Parathyroid adenoma (tissue), 2 donors: ENCODE data around the gene SLC9A9.

Source experiments
- H2AFZ ChIP-seq: fragments of 300-600 bp; sonication (generic); one replicate; pipeline ENCODE4 v1.7.0; 2017; ENCODE audit warnings: antibody characterized with exemption, mild to moderate bottlenecking
- H3K27ac ChIP-seq: fragments of 300-600 bp; sonication (generic); one replicate; pipeline ENCODE4 v1.7.0; 2017
- H3K27me3 ChIP-seq: fragments of 300-600 bp; sonication (generic); one replicate; pipeline ENCODE4 v1.7.0; 2017; ENCODE audit warnings: low read length; ENCODE audit not compliant: control insufficient read depth, insufficient read depth
- H3K36me3 ChIP-seq: fragments of 300-600 bp; sonication (generic); one replicate; pipeline ENCODE4 v1.7.0; 2017; ENCODE audit warnings: low read length; ENCODE audit not compliant: control insufficient read depth, insufficient read depth
- H3K4me1 ChIP-seq: fragments of 300-600 bp; sonication (generic); one replicate; pipeline ENCODE4 v1.7.0; 2017; ENCODE audit warnings: control low read depth
- H3K4me2 ChIP-seq: fragments of 300-600 bp; sonication (generic); one replicate; pipeline ENCODE4 v1.7.0; 2017; ENCODE audit warnings: low read length
- H3K4me3 ChIP-seq: fragments of 300-600 bp; sonication (generic); one replicate; pipeline ENCODE4 v1.7.0; 2017; ENCODE audit warnings: low read depth, low read length
- H3K79me2 ChIP-seq: fragments of 300-600 bp; sonication (generic); one replicate; pipeline ENCODE4 v1.7.0; 2017; ENCODE audit warnings: control low read depth
- H3K9ac ChIP-seq: fragments of 300-600 bp; sonication (generic); one replicate; pipeline ENCODE4 v1.7.0; 2017; ENCODE audit warnings: mild to moderate bottlenecking
- H3K9me3 ChIP-seq: fragments of 300-600 bp; sonication (generic); one replicate; pipeline ENCODE4 v1.7.0; 2017; ENCODE audit warnings: low read length; ENCODE audit not compliant: control insufficient read depth
- CTCF ChIP-seq: fragments of 300-600 bp; sonication (generic); IDR thresholded peaks from one replicate; pipeline ENCODE4 v1.7.0; 2017; ENCODE audit warnings: antibody characterized with exemption, mild to moderate bottlenecking
- donor health status: primary hyperparathyroidism.

The SLC9A9 gene

GRCh38 chr3:143242101-143242500 lies 606.2 kb downstream of the SLC9A9 start:
- Histone ChIP-seq H3K4me1 (no peaks in the 10 kb centered on the region), H3K9me3 (no peaks in the 10 kb centered on the region), H3K9ac (no peak overlapping the region), H3K4me3 (no peak overlapping the region), H3K27ac (no peak overlapping the region), H3K4me2 (no peak overlapping the region), H3K36me3 (no peaks in the 10 kb centered on the region), H3K27me3 (no peaks in the 10 kb centered on the region), H2AFZ (no peak overlapping the region), H3K79me2 (no peaks in the 10 kb centered on the region)
- TF ChIP-seq CTCF = no peak

- no peaks in the 10 kb centered on the region for H3K4me1 ChIP-seq
- H3K27ac ChIP-seq = no peak overlapping the region
- no peaks in the 10 kb centered on the region for H3K27me3 ChIP-seq
- H3K36me3 ChIP-seq = no peaks in the 10 kb centered on the region
- no peak overlapping the region for H2AFZ ChIP-seq
- no peaks in the 10 kb centered on the region for H3K79me2 ChIP-seq
- H3K9ac ChIP-seq = no peak overlapping the region
- no peaks in the 10 kb centered on the region for H3K9me3 ChIP-seq
- H3K4me2 ChIP-seq = no peak overlapping the region
- H3K4me3 ChIP-seq = no peak overlapping the region
- no peak for TF ChIP-seq CTCF
These were observed 606.8 kb downstream of the SLC9A9 start for GRCh38 chr3:143241481-143241951.

- Histone ChIP-seq H3K4me2 (no peak overlapping the region), H3K9ac (no peak overlapping the region), H3K27ac (no peak overlapping the region), H3K4me1 (no peaks in the 10 kb centered on the region), H2AFZ (no peak overlapping the region), H3K36me3 (no peaks in the 10 kb centered on the region), H3K27me3 (no peaks in the 10 kb centered on the region), H3K9me3 (no peaks in the 10 kb centered on the region), H3K79me2 (no peaks in the 10 kb centered on the region), H3K4me3 (no peak overlapping the region)
- TF ChIP-seq CTCF = no peak
These were observed 607.4 kb downstream of the SLC9A9 start for GRCh38 chr3:143240886-143241285.

GRCh38 chr3:143239031-143239430 lies 609.2 kb downstream of the SLC9A9 start:
- no peak for TF ChIP-seq CTCF
- Histone ChIP-seq H3K79me2 (no peaks in the 10 kb centered on the region), H3K4me2 (no peak overlapping the region)

GRCh38 chr3:143237077-143237627 lies 611.1 kb downstream of the SLC9A9 start:
- Histone ChIP-seq H2AFZ (no peak overlapping the region), H3K27me3 (no peaks in the 10 kb centered on the region), H3K4me2 (no peak overlapping the region), H3K9ac (no peak overlapping the region), H3K27ac (no peak overlapping the region), H3K36me3 (no peaks in the 10 kb centered on the region), H3K9me3 (no peaks in the 10 kb centered on the region), H3K4me3 (no peak overlapping the region), H3K79me2 (no peaks in the 10 kb centered on the region), H3K4me1 (no peaks in the 10 kb centered on the region)
- TF ChIP-seq CTCF = no peak

More at GRCh38 chr3:143239031-143239430, 609.2 kb downstream of the SLC9A9 start:
- no peaks in the 10 kb centered on the region for H3K36me3 ChIP-seq
- H3K4me3 ChIP-seq = no peak overlapping the region
- no peak overlapping the region for H2AFZ ChIP-seq
- no peaks in the 10 kb centered on the region for H3K27me3 ChIP-seq
- H3K9me3 ChIP-seq = no peaks in the 10 kb centered on the region
- H3K27ac ChIP-seq = no peak overlapping the region
- H3K9ac ChIP-seq = no peak overlapping the region
- no peaks in the 10 kb centered on the region for H3K4me1 ChIP-seq
